C1 segment of cervical spinal cord (tissue), 14 donors: ENCODE measurements around the gene EFHC2.
A peak's percentile ranks its signal among the peaks of the same experiment; 100 is the strongest.

Source experiments
- DNase-seq, 14 donors: peaks; one replicate each; lab custom pipeline; 2025; lab: John Stamatoyannopoulos, UW

Gene EFHC2

GRCh38 chrX:44156726-44157125, 186.7 kb downstream of the EFHC2 start:
- peak in 1 of 14 donors; percentile 3 for DNase-seq

DNA sequence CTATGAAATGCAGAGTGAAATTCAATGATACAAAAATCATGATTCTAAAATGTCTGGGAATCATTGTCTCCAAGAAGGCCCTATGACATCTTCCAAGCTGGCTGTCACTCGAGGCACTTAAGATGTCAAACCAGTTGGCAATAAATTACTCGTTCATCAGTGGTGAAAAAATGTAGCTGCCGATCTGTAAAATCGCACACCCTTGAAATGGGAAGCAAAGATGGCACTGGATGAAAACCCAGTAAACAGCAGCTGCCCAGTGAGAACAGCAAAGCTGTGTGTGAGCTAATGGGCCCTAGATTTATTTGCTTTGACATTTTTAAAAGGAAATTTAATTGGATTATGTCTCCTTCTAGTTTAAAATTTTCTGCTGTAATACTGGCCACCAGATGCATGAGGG, 188.3 kb downstream of the EFHC2 start:
- DNase-seq, result peak in 1 of 14 donors; percentile 51

GRCh38 chrX:44152852-44153251, 190.6 kb downstream of the EFHC2 start:
- DNase-seq, result no peak

DNA sequence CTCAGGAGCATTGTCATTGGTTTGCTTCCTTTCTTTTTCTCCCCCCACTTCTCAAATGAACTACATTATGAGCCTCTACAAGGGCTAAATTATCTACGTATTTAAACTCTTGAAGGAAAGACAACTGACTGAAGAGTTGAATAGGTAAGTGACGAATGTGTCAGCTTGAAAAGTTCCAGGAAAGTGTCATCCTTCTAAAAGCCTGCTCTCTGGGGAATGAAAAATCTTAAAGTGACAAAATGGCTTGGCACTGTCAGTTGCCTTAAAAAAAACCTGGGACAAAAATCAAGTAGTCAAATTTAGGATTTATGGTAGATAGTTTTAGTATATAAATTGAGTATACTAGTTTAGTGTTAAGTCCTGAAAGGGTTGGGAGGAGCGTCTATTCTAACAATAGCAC, 196.3 kb downstream of the EFHC2 start:
- DNase-seq, result no peak

DNA sequence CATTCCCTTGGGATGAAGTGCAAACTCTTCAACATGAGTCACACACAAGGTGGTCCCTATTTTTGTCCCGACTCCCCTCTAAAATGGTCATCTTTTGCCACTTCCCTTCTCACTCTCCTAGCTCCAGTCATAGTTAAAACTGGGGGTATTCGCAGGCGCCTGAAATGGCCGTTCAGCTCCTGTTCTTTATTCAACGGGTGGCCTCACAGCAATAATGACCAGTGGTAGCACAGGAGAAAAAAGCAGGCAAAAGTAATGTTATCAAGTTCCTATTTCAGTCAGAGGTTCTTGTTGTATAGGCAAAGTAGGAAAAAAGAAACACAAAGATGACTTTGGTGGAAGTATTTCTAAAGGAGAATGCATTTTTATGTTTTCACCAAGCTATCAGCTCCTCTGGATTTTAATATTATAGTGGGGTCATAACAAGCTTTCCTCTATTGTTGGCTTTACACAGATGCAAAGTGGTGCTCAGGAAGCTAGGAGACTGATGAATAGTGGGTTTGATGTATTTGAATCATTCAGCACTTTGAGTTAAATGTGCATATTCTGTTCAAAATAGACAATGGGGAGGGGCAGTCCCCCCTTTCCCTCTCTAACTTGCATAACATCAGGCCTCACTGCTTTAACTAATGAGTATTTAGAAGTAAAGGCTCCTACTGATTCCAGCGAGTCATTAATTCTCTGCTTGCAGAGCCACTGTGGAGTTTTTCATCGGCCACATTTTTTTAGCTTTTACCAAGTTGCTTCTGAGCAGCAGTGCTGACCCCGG, 199.1 kb downstream of the EFHC2 start:
- no peak for DNase-seq

- DNase-seq, result no peak
Observed at GRCh38 chrX:44143061-44143602, 200.3 kb downstream of the EFHC2 start.

DNA sequence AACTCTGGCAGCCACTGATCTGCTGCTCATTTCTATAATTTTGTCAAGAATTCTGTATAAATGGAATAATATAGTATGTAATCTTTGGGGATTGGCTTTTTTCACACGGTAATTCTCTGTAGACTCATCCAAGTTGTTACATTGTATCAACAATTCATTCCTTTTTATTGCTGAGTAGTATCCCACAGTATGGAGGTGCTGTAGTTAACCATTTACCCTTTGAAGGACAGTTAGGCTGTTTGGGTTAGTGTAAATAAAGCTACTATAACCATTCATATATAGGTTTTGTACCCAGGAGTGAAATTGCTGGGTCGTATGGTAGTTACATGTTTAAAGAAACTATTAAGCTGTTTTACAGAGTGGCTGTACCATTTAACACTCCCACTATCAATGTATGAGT, 213.3 kb downstream of the EFHC2 start:
- DNase-seq, result no peak

- no peak for DNase-seq
Observed at GRCh38 chrX:44113337-44113736, 230.1 kb downstream of the EFHC2 start.

GRCh38 chrX:44106864-44107263, 236.6 kb downstream of the EFHC2 start:
- no peak for DNase-seq

GRCh38 chrX:44105228-44105913, 238.1 kb downstream of the EFHC2 start:
- DNase-seq, result peak in 1 of 14 donors; percentile 29

GRCh38 chrX:44104699-44105098, 238.8 kb downstream of the EFHC2 start:
- peak in 1 of 14 donors; percentile 53 for DNase-seq

DNA sequence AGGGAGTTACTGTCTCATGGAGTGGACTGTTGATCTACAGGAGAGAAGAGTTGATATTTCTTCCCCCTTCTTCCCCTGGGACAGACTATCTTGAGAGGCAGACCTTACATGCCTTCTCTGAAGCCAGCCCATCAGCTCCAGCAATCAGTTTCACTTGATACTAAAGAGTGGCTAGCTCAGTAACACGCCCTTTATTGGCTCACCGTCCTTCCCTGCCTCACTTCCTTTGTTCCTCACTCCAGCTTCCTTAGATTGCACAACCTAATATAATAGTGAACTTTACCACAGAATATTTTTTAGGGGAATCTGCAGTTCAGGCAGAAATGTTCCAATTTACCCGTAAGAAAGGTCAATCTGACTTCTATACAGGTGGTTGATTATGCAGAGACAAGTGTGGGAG, 242.2 kb downstream of the EFHC2 start:
- no peak for DNase-seq

DNA sequence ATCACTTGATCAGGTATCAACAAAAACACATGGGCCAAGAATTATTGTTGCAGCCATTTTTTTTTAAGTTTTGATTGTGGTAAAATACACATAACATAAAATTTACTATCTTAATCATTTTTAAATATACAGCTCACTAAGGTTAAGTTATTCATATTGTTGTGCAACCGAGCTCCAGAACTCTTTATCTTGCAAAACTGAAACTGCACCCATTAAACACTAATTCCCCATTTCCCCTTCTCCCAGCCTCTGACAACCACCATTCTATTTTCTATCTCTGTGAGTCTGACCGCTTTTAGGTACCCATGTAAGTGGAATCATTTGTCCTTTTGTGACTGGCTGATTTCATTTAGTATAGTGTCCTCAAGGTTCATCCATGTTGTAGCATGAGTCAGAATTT, 244.1 kb downstream of the EFHC2 start:
- DNase-seq, result no peak
